ENCODE results near the gene DOK6.

- TF ChIP-seq CTCF (conservative IDR thresholded peaks at IDR 0.05) (no peak), ZFX (IDR thresholded peaks at IDR 0.05) (no peak)
Observed at GRCh38 chr18:69447886-69448285, 47.2 kb downstream of the DOK6 start.
